H1 (cell line): ENCODE data around the gene MICALL1. TPM values are rescaled to one million over a fixed set of nuclear protein-coding genes. Genes with fewer than 3 reads are reported as not detected.

Experiments
- CTCF ChIA-PET: fragments of 300-600 bp; sonication (Branson Sonifier 250); formaldehyde crosslinking; loops from one replicate; lab custom pipeline; 2021; ENCODE audit not compliant: partially characterized antibody; lab: Charles Lee
- POLR2A ChIA-PET: fragments of 300-600 bp; sonication (Branson Sonifier 250); formaldehyde crosslinking; loops from one replicate; lab custom pipeline; 2021; ENCODE audit warnings: inconsistent platforms; ENCODE audit not compliant: partially characterized antibody; lab: Charles Lee
- DNase-seq, 2 experiments: peaks; one replicate each; pipeline versions ENCODE4 v3.0.0 to v3.0.0-alpha.2; 2010 to 2022; ENCODE audit warnings: low spot score in 2 of 2, low read depth in 1 of 2, mixed read lengths in 1 of 2
- FAIRE-seq: peaks from 2 replicates; lab custom pipeline; 2011; peaks lifted over from hg19 to GRCh38; lab: Jason Lieb, UNC
- H2AFZ ChIP-seq: 2 replicates; pipeline ENCODE4 v1.8.1; 2012; ENCODE audit warnings: low read length, inconsistent platforms
- H2AK5ac ChIP-seq: 2 replicates; pipeline ENCODE4 v1.6.1; 2013; ENCODE audit warnings: low read depth, low read length
- H2BK120ac ChIP-seq: replicated peaks from 2 replicates; pipeline ENCODE3; 2013; ENCODE audit warnings: low read depth, low read length, inconsistent platforms
- H2BK12ac ChIP-seq: 2 replicates; pipeline ENCODE4 v1.6.1; 2013; ENCODE audit warnings: low read depth, low read length
- H2BK15ac ChIP-seq: 2 replicates; pipeline ENCODE4 v1.6.1; 2013; ENCODE audit warnings: low read length
- H2BK20ac ChIP-seq: 2 replicates; pipeline ENCODE4 v1.6.1; 2013; ENCODE audit warnings: low read length
- H2BK5ac ChIP-seq: 2 replicates; pipeline ENCODE4 v1.6.1; 2013; ENCODE audit warnings: low read depth, low read length
- H3K14ac ChIP-seq: 2 replicates; pipeline ENCODE4 v1.6.1; 2013; ENCODE audit warnings: inconsistent platforms; ENCODE audit not compliant: insufficient read length
- H3K18ac ChIP-seq: 2 replicates; pipeline ENCODE4 v1.6.1; 2013; ENCODE audit warnings: low read length; ENCODE audit errors: extremely low read depth
- H3K23ac ChIP-seq: 2 replicates; pipeline ENCODE4 v1.6.1; 2013; ENCODE audit warnings: inconsistent platforms; ENCODE audit not compliant: insufficient read length
- H3K23me2 ChIP-seq: 2 replicates; pipeline ENCODE4 v1.6.1; 2013; ENCODE audit warnings: low read depth, low read length
- H3K27ac ChIP-seq: 2 replicates; pipeline ENCODE4 v1.6.1; 2011; ENCODE audit warnings: low read depth, low read length, inconsistent platforms
- H3K27me3 ChIP-seq, 4 experiments: replicated peaks in 1 of 4; 1 replicate in 1 of 4; 2 replicates in 3 of 4; pipeline versions ENCODE4 v1.6.1 to v1.8.1; 2011 to 2013; ENCODE audit warnings: low read length in 3 of 4, mild to moderate bottlenecking in 3 of 4, inconsistent platforms in 2 of 4, mixed read lengths in 2 of 4, moderate library complexity in 1 of 4; ENCODE audit not compliant: control insufficient read depth in 3 of 4, insufficient read depth in 3 of 4; ENCODE audit errors: extremely low read depth in 1 of 4
- H3K36me3 ChIP-seq, 4 experiments: 2 replicates each; pipeline versions ENCODE4 v1.6.1 to v1.8.1; 2011 to 2013; ENCODE audit warnings: mild to moderate bottlenecking in 4 of 4, low read length in 3 of 4, moderate library complexity in 2 of 4, control low read depth in 1 of 4, inconsistent platforms in 1 of 4; ENCODE audit not compliant: insufficient read depth in 4 of 4, control insufficient read depth in 2 of 4
- H3K4ac ChIP-seq: replicated peaks from 2 replicates; pipeline ENCODE3; 2013; ENCODE audit warnings: low read length, low read depth, mixed read lengths, inconsistent platforms; ENCODE audit not compliant: insufficient read length
- H3K4me1 ChIP-seq, 4 experiments: replicated peaks in 1 of 4; 1 replicate in 1 of 4; 2 replicates in 3 of 4; pipeline versions ENCODE4 v1.6.1 to v1.8.1; 2011 to 2013; ENCODE audit warnings: low read length in 3 of 4, inconsistent platforms in 2 of 4, mixed read lengths in 1 of 4; ENCODE audit not compliant: insufficient read depth in 4 of 4, control insufficient read depth in 3 of 4
- H3K4me2 ChIP-seq, 2 experiments: 2 replicates each; pipeline versions ENCODE4 v1.6.1 to v1.8.1; 2011 to 2013; ENCODE audit warnings: low read depth in 2 of 2, low read length in 2 of 2, control low read depth in 1 of 2, inconsistent platforms in 1 of 2, mild to moderate bottlenecking in 1 of 2; ENCODE audit not compliant: insufficient read depth in 1 of 2
- H3K4me3 ChIP-seq, 4 experiments: fragments of 200-600, 300-600 bp in 1 of 4; sonication (generic), shearing (Covaris generic), sonication (Bioruptor Twin) in 1 of 4; 2 replicates each; pipeline versions ENCODE4 v1.5.1 to v1.8.1; 2011 to 2016; ENCODE audit warnings: low read length in 4 of 4, low read depth in 3 of 4, control low read depth in 2 of 4, inconsistent platforms in 2 of 4, mild to moderate bottlenecking in 2 of 4, mixed read lengths in 1 of 4, moderate library complexity in 1 of 4; ENCODE audit not compliant: insufficient read depth in 2 of 4; ENCODE audit errors: extremely low read depth in 1 of 4
- H3K56ac ChIP-seq: replicated peaks from 2 replicates; pipeline ENCODE3; 2013; ENCODE audit warnings: low read depth, mild to moderate bottlenecking, mixed read lengths, low read length, inconsistent platforms; ENCODE audit not compliant: insufficient read length
- H3K79me1 ChIP-seq: 2 replicates; pipeline ENCODE4 v1.6.1; 2013; ENCODE audit warnings: low read depth, low read length, control low read depth
- H3K79me2 ChIP-seq, 2 experiments: 2 replicates each; pipeline versions ENCODE4 v1.6.1 to v1.8.1; 2012 to 2013; ENCODE audit warnings: low read length in 2 of 2, mild to moderate bottlenecking in 2 of 2, inconsistent platforms in 1 of 2; ENCODE audit not compliant: insufficient read depth in 2 of 2, control insufficient read depth in 1 of 2
- H3K9ac ChIP-seq, 4 experiments: replicated peaks in 1 of 4; 1 replicate in 1 of 4; 2 replicates in 3 of 4; pipeline versions ENCODE4 v1.6.1 to v1.8.1; 2011 to 2013; ENCODE audit warnings: low read depth in 3 of 4, low read length in 3 of 4, control low read depth in 2 of 4, mild to moderate bottlenecking in 2 of 4, moderate library complexity in 2 of 4, inconsistent platforms in 1 of 4; ENCODE audit errors: extremely low read depth in 1 of 4
- H3K9me3 ChIP-seq, 2 experiments: 2 replicates each; pipeline versions ENCODE4 v1.6.1 to v1.8.1; 2012 to 2013; ENCODE audit warnings: mild to moderate bottlenecking in 2 of 2, moderate library complexity in 2 of 2, control low read depth in 1 of 2, inconsistent platforms in 1 of 2, low read depth in 1 of 2, low read length in 1 of 2, mixed read lengths in 1 of 2; ENCODE audit not compliant: insufficient read depth in 2 of 2
- H4K20me1 ChIP-seq, 2 experiments: replicated peaks in 1 of 2; 2 replicates each; pipeline versions ENCODE3 to v1.8.1; 2011 to 2013; ENCODE audit warnings: inconsistent platforms in 2 of 2, low read length in 2 of 2, mild to moderate bottlenecking in 1 of 2; ENCODE audit not compliant: insufficient read depth in 2 of 2, control insufficient read depth in 1 of 2
- H4K5ac ChIP-seq: 2 replicates; pipeline ENCODE4 v1.6.1; 2013; ENCODE audit warnings: low read length, low read depth, mixed read lengths, inconsistent platforms; ENCODE audit not compliant: insufficient read length
- H4K8ac ChIP-seq: 2 replicates; pipeline ENCODE4 v1.8.0; 2013; ENCODE audit warnings: mild to moderate bottlenecking, moderate library complexity, low read length, inconsistent platforms; ENCODE audit not compliant: insufficient read depth; ENCODE audit errors: extremely low read depth
- H4K91ac ChIP-seq: replicated peaks from 2 replicates; pipeline ENCODE3; 2013; ENCODE audit warnings: low read length, mixed read lengths, inconsistent platforms; ENCODE audit not compliant: insufficient read length
- CREB1 ChIP-seq: IDR thresholded peaks from 2 replicates; pipeline ENCODE4 v1.6.1; 2012; ENCODE audit warnings: inconsistent platforms
- TBP ChIP-seq: IDR thresholded peaks from 2 replicates; pipeline ENCODE4 v1.6.1; 2011; ENCODE audit warnings: low read depth, low read length, improper control_type of control experiment
- WGBS, 2 experiments: shearing (Covaris generic) in 1 of 2; methylation state at CpG; one replicate each; pipeline versions ENCODE4 v1.1.6 to v1.1.7; 2013 to 2015; ENCODE audit warnings: low lambda C conversion rate in 2 of 2, mixed read lengths in 2 of 2, inconsistent platforms in 1 of 2, low coverage in 1 of 2, missing lambda C conversion rate in 1 of 2; ENCODE audit not compliant: insufficient replicate concordance in 2 of 2, insufficient coverage in 1 of 2, insufficient read length in 1 of 2; ENCODE audit errors: extremely low coverage in 1 of 2, missing lambda C conversion rate in 1 of 2; 5-methylcytosine and 5-hydroxymethylcytosine counted together
- polyA plus RNA-seq, 7 experiments: library from polyadenylated mRNA; depleted of rRNA in 3 of 7; stranded (reverse) in 5 of 7; unstranded in 2 of 7; fragments of >200 nt in 5 of 7; fragments of 200-250 nt in 2 of 7; gene quantifications; 1 replicate in 5 of 7; 2 replicates in 1 of 7; 4 replicates in 1 of 7; pipeline versions ENCODE4 v1.2.1 to v1.2.3, GENCODE V29; 2011 to 2013; ENCODE audit warnings: missing spikeins in 2 of 7, mixed read lengths in 2 of 7
- total RNA-seq: library from RNA; stranded (reverse); fragmentation: NEBNext Ultra II Directional; extraction: Animal tissue kit (Norgen Biotek cat#: 25700); gene quantifications from 2 replicates; pipeline ENCODE4 v1.2.1, GENCODE V29; 2021

The MICALL1 gene
- total and polyA plus RNA-seq, 2 of the 8 experiments (the other 6 are each of a cell fraction or from before 2014, with no cell fraction given), result 17.7 to 32.1 TPM

- FAIRE-seq, result no peak
- H3K23me2 ChIP-seq, result no peaks in the 10 kb centered on the region
These were observed 9.2 kb upstream of the MICALL1 start for GRCh38 chr22:37896939-37897338.

More at GRCh38 chr22:37896939-37897338, 9.2 kb upstream of the MICALL1 start:
- H4K20me1 ChIP-seq, result no peaks in the 10 kb centered on the region
- H4K5ac ChIP-seq, result no peak overlapping the region
- H3K4ac ChIP-seq, result no peak overlapping the region
- no peak for DNase-seq
- H3K4me3 ChIP-seq, result no peak overlapping the region
- no peaks in the 10 kb centered on the region for H3K9me3 ChIP-seq
- ChIA-PET CTCF (interaction anchor here (0.7 to 15.4 kb wide), 14 partner anchors 9 to 353 kb away, joined by 3 to 158 read pairs (median 3); partner anchors contain the start of genes ANKRD54 and MICALL1), POLR2A (interaction anchor here (1.0 to 9.8 kb wide), 12 partner anchors 7 to 92 kb away, joined by 3 to 150 read pairs (median 5); partner anchors contain the start of gene MICALL1)
- 0 out of 2 replicates have a peak overlapping the region, but pooled peaks have one; percentile 80 for H2BK20ac ChIP-seq
- H2AK5ac ChIP-seq, result no peak overlapping the region; the same call in 1 of the 2 replicates
- no peak overlapping the region for H2AFZ ChIP-seq
- H4K8ac ChIP-seq, result no peak overlapping the region
- no peaks in the 10 kb centered on the region for H3K79me2 ChIP-seq
- H3K36me3 ChIP-seq, result peaks cover 0 to 2% (median 0%) of the 10 kb centered on the region in 4 experiments; a peak in 3 of 8 replicates
- no peak overlapping the region for H2BK120ac ChIP-seq
- H3K9ac ChIP-seq, result no peak overlapping the region
- H2BK12ac ChIP-seq, result peak overlapping the region; percentile 77
- no peak overlapping the region for H2BK15ac ChIP-seq
- TF ChIP-seq TBP, result no peak
- no peak for TF ChIP-seq CREB1
- peak overlapping the region; percentile 71 for H2BK5ac ChIP-seq
- no peak overlapping the region for H4K91ac ChIP-seq
- no peaks in the 10 kb centered on the region; the same call in 1 of the 2 replicates for H3K79me1 ChIP-seq
- H3K14ac ChIP-seq, result no peak overlapping the region
- no peak overlapping the region for H3K56ac ChIP-seq
- H3K23ac ChIP-seq, result no peak overlapping the region
- H3K4me2 ChIP-seq, result no peak overlapping the region
- peaks cover 16 to 24% (median 20%) of the 10 kb centered on the region in 4 experiments for H3K4me1 ChIP-seq
- no peak overlapping the region for H3K27ac ChIP-seq
- H3K27me3 ChIP-seq, result no peaks in the 10 kb centered on the region
- H3K18ac ChIP-seq, result peak overlapping the region; percentile 87; the same call in 1 of the 2 replicates
- 77% methylated on average over 3 of the region's 3 CpGs; no CpG with 5 or more reads in 1 of the 2 experiments for WGBS, 2 experiments
